Measurements from ENCODE around the gene KLHL30. TPM values are rescaled to one million over a fixed set of nuclear protein-coding genes. Genes with fewer than 3 reads are reported as not detected.
"Not testable (repeated sequence)": the region's sequence is repeated elsewhere in the genome, so short reads cannot be mapped to it uniquely, and the experiment has no call there.

Gene KLHL30
- total RNA-seq, 1 donor from 2014 or later = 14.3 TPM

GRCh38 chr2:238100821-238101771 is 37.4 kb upstream of the KLHL30 start:
- no peak for DNase-seq (ENCODE audit: low spot score)

GRCh38 chr2:238101891-238102841 is 36.3 kb upstream of the KLHL30 start:
- no peak for DNase-seq (ENCODE audit: low spot score)
- intact Hi-C loops (cut with DNase I) = no loop called here

More at GRCh38 chr2:238100821-238101771, 37.4 kb upstream of the KLHL30 start:
- intact Hi-C loops (cut with DNase I) = no loop called here

DNA sequence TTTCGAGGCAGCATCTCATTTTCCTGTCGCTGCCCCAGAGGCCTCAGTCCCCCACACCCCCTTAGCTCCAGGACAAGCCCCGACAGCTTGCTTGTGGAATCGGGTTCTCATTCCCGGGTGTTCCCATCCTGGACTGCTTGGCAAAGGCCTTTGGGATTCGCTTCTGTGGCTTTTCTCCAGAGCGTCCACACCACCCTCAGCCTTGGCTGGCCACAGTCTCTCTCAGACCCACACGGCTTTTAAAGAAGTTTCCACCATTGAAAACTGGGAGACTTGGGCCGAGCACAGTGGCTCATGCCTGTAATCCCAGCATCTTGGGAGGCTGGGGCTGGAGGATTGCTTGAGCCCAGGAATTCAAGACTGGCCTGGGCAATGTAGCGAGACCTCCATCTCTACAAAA is 35.6 kb upstream of the KLHL30 start:
- no peak for DNase-seq (ENCODE audit: low spot score)
- intact Hi-C loops (cut with DNase I) = no loop called here

DNA sequence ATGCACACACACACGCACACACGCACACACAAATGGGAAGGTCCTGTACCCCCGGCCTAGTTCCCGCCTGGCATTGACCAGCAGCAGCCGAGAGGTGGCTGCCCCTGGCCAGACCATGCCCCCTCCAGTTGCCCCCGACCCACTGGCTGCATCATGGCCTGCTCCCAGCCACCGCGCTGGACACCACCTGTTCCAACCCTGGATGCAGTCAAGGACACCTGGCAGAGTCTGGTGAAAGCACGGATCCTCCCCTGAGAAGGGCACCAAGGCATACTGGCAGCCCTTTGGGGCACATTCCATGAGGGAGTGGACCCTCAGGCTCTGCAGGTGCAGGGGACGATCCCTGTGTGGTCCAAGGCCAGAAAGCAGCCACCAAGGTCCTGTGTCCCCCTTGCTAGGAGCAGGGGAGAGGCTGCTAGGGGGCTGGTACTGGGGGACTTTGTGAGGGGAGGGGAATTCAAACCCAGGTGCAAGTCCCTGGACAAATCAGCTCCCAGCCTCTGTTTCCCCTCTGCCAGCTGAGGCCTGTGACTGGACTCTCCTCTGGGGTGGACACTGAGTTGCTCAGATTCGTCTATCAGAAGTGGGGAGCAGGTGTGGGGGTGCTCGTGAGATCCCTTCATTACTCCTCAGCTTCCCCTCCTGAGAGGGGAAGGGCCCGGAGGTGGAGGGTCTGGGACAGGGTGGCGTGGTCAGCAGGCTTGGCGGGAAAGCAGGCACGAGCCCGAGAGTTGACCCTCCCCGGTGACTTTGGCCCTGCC is 34.8 kb upstream of the KLHL30 start:
- peak; percentile 63 for DNase-seq (ENCODE audit: low spot score)
- intact Hi-C loops (cut with DNase I) = no loop called here

- intact Hi-C loops (cut with DNase I) = no loop called here
- DNase-seq (ENCODE audit: low spot score) = no peak
Observed at GRCh38 chr2:238104226-238104690, 34.2 kb upstream of the KLHL30 start.

GRCh38 chr2:238104691-238105371 is 33.6 kb upstream of the KLHL30 start:
- DNase-seq (ENCODE audit: low spot score) = peak; percentile 68
- intact Hi-C loops (cut with DNase I) = no loop called here

DNA sequence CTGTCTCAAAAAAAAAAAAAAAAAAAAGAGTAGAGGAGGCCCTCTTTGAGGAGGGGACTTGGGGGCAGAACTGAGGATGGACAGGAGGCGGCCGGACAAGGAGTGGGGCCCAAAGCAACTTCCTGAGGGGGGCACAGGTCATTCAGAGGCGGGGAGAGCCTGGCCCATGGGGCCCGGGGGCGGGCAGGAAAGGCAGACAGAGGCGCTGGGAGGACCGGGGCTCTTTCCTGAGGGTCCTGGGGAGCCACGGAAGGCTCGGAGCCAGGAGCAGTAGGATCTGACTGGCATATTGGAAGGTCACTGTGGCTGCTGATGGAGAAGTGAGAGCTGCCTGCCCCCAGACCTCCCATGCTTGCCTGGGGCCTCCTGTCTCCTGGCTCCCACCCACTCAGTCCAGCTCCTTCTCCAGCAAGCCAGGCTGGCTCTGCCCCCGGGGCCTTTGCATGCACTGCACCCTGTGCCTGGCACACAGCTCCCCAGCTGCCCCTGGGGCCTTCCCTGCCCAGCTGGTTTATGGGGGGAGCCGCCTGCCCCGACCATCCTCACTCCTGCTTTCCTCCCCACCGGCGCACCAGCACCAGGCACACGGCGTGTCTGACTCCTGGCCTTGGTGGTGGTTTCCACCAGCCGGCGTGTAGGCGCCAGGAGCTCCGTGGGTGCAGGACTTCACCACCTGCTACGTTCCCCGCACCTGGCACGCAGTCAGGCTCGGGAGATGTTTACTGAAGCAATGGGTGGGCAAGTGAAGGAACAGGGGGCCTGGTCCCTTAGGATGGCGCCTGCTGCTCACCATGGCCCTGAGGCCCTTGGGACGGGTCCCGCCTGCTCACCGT is 32.7 kb upstream of the KLHL30 start:
- intact Hi-C loops (cut with DNase I) = no loop called here
- DNase-seq (ENCODE audit: low spot score) = peak; percentile 77

- DNase-seq (ENCODE audit: low spot score) = no peak
- intact Hi-C loops (cut with DNase I) = no loop called here
Observed at GRCh38 chr2:238106339-238106697, 32.1 kb upstream of the KLHL30 start.

DNA sequence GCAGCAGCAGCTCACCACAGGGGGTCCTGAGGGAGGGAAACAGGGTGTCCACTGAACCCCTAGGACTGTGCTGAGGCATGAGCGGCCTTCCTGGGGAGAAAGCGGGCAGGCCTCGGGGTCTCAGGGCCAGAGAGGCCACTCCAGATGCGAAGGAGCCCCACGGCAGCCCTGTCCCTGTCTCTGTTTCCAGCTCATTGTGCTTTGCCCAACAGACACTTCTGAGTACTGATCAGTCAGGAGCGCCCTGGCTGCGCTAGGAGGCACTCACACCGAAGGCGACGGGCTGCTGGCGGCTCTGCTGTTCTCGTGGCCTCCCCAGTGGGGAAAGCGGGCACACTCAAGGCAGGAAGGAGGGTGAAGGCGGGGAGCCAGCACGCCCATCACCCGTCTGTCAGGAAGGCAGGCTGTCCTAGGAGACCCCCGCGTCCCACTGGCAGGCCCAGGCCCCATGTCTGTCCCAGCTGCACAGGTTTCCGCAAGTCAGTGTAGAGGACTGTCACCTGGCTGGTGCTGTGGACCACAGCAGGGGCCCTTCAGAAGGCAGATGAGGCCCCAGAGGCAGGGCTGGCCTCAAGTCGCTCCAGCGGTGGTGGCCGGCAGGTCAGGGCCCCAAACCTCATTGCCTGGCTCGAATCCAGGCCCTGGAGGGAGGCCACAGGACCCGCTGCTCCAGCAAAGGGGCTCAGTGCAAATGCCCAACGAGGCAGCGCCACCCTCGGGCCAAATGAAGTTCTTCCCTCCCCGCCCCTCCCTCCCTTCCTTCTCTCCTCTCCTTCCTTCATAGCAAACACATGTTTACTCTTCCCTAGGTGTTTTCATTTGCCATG is 31.6 kb upstream of the KLHL30 start:
- intact Hi-C loops (cut with DNase I) = no loop called here
- peak; percentile 68 for DNase-seq (ENCODE audit: low spot score)

DNA sequence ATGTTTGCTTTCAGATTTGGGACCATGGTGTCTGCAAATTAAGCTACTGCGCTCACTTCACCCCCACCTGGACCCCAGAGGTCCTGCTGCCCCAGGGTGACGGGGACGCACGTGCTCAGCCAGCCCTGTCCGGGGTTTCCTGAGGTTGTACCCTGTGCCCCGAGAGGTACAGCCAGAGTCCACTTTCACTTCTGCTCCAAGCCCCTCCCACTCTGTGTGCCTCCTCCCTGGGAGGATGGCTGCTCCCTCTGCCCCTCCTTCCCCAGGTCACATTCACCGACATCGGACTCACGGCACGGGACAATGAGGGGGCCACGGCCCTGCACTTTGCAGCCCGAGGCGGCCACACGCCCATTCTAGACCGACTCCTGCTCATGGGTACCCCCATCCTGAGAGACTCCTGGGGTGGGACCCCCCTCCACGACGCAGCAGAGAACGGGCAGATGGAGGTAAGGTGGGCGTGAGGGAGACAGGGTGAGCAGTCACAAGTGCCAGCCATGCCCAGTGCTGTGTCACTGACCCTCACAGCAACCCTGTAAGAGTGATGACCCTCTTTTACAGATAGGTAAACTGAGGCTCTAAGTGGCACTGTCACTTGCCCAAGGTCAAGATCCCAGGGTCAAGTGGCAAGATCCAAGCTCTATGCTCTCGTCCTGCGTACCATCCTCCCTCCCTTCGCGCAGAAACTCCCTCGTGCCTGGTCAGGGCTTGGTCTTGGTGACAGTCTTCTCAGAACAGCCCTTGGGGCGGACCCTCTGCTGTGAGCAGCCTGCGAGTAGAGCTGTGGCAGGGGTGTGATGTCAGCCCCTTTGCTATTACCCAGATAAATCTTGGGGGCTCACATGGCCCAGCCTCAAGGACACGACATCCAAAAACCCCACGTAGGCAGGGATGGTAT is 30.7 kb upstream of the KLHL30 start:
- DNase-seq (ENCODE audit: low spot score) = peak; percentile 71
- intact Hi-C loops (cut with DNase I) = no loop called here

- intact Hi-C loops (cut with DNase I) = no loop called here
- peak; percentile 71 for DNase-seq (ENCODE audit: low spot score)
Observed at GRCh38 chr2:238108423-238109183, 29.9 kb upstream of the KLHL30 start.

- DNase-seq (ENCODE audit: low spot score) = no peak
- intact Hi-C loops (cut with DNase I) = no loop called here
Observed at GRCh38 chr2:238113611-238114010, 24.9 kb upstream of the KLHL30 start.

DNA sequence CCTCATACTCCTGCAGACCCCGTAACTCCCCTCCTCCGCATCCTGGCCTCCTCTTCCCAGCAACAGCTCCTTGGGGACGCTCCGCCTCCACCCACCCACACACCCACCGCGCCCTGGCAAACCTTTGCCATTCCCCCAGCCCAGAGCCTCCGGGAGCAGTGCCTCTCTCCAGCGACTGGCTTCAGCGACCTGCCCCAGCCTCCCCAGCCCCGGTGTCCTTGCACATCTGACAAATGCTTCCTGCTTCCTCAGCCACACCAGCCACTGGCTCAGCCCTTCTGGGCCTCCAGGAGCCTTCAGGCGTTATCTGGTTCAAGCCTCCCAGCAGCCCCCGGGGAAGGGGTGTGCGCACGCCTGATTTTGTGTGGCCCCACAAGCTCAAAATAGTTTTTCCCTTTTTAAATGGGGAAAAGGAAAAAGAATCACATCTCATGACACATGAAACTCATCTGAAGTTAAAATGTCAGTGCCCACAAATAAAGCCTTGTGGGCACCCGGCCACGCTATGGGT is 24.1 kb upstream of the KLHL30 start:
- intact Hi-C loops (cut with DNase I) = no loop called here
- no peak for DNase-seq (ENCODE audit: low spot score)

DNA sequence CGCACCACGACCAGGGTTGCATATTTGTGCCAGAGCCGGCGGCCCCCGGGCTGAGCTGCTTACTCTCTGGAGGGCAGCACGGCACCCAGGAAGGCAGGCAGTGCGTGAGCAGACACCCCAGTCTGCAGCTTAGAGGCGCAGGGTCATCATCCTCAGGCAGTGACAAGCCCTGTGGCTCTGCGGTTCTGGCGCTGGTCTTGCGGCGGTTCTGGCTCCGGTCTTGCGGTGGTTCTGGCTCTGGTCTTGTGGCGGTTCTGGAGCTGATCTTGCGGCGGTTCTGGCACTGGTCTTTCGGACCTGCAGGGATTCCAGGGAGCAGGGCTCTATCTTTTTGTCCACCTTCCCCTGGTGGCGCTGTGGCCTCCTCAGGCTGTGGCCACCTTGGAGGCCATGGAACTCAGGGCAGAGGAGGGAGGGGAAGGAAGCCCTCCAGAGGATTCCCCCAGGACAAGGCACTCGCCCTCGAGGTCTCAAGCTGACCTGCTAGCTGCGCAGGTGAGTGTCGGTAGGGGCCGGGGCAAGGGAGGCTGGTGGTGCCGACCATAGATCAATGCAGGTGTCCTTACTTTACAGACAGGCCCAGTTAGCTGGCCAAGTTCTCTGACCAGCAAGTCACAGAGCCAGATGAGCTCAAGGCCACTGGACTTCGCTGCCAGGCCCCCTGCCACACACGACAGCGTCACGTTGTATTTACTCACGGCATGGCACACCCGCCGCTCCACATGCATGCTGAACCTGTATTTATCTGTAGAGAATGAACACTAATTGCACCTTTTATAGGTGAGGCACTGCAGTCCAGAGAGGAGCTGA is 23.4 kb upstream of the KLHL30 start:
- intact Hi-C loops (cut with DNase I) = no loop called here
- DNase-seq (ENCODE audit: low spot score) = no peak

DNA sequence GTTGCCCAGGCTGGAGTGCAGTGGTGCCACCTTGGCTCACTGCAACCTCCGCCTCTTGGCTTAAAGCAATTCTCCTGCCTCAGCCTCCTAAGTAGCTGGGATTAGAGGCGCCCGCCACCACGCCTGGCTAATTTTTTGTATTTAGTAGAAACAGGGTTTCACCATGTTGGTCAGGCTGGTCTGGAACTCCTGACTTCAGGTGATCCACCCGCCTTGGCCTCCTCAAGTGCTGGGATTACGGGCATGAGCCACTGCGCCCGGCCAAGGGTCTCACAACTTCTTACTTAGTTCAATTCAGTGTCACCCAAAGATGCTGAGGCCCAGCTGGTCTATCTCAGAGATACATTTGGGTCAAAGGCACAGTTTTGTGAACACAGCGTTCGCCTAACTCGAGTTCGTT is 22.8 kb upstream of the KLHL30 start:
- DNase-seq (ENCODE audit: low spot score); intact Hi-C loops (cut with DNase I): not testable (repeated sequence)
